Stimulated activated CD4-positive, alpha-beta T cell treated with anti-CD3 and anti-CD28 coated beads, Interleukin-1b, Interleukin-23, amount 100 ng/mL, for 4 hours (primary cell): ENCODE results near the gene RHBDD1.

Experiments
- DNase-seq, 2 donors: peaks; one replicate each; pipeline ENCODE4 v3.0.0-alpha.2; 2020; ENCODE audit warnings: low read depth in 2 of 2

The RHBDD1 gene

DNA sequence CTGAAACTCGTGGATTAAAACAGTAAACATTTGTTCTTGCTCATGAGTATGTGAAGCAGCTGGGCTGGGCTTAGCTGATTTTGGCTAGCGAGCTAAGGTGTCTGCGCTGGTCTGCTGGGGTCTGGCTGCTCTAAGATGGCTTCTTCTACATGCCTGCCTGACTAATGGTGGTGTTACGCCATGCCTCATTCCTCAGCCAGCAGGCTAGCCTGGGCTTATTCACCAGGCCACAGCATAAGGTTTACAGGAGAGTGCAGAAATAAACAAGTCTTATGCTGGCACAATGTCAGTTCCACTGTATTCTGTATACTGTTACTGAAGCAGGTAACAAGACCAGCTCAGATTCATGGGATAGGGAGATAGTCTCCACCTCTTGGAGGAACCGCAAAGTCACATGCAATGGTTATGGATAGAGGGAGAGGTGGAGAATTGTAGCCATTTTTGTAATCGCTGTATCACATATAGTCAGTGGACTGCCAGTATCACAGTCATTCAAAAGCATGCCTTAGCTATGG, 80.0 kb downstream of the RHBDD1 start:
- DNase-seq, result no peak

- no peak for DNase-seq
Measured at GRCh38 chr2:226916669-226917068, 80.8 kb downstream of the RHBDD1 start.

GRCh38 chr2:226932443-226932842, 96.6 kb downstream of the RHBDD1 start:
- no peak for DNase-seq

DNA sequence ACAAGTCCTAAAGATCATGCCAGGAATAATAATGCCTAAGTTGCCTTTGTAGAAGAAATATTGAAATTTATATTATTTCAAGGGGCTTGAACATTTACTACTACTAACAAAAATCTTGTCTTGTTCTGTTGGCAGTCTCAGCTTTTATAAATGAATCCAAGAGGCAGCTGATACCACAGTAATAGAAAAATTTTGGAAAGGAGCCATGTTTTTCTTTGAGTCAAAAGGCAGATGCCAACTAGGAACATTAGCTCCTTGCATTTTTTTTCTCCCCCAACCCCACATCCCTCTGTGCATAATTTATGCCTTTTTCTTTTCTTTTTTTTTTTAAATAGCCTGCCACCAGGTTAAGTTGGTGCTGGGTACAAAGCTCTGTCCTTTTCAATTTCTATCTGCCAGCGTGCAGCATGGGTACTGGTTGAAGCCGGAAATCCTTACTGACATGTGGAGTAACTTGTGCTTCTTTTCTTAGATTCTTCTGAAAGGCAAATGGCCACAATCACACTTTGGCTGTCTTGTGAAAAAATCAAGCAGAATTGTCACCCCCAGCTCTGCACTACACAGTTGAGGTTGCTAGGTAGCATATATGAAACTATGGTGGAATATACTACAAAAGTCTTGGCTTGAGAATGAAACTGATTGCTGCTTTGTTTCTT, 98.8 kb downstream of the RHBDD1 start:
- DNase-seq, result no peak

DNA sequence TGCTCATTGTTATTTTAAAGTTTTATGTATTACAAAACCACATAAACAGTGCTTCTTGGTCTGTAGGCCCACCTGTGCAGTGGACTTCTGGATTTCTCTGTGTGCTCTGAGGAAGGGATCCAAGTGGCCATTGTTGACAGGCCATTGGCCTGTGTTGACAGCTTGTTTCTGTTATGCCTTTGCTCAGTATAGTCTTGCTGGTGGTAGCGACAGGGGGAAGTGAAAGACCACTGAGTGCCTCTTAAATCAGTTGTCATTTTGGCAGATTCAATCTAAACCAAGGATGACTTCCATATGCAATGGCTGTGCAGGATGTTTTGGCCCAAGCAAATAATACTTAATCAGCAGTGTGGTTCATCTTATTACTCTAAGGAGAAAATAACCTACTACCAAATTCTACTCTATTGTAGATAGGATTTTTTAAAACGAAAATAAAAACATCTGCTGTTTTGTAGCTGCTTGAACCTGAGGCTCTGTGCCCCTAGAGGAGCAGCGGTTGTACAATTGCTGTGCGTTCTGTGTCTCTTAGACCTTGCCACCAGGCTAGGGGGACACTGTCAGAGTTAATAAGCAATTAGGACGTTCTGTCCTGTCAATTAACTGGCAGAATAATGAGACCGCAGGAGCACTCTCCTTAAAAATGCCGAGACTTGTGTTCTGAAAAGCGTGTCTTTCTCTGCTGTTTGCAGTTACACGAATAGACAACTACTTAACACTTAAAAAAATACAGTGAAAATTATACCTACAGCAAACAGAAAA, 108.2 kb downstream of the RHBDD1 start:
- no peak for DNase-seq

GRCh38 chr2:226953206-226953605, 117.4 kb downstream of the RHBDD1 start:
- DNase-seq, result no peak

- no peak for DNase-seq
Measured at GRCh38 chr2:226953826-226954225, 118.0 kb downstream of the RHBDD1 start.

DNA sequence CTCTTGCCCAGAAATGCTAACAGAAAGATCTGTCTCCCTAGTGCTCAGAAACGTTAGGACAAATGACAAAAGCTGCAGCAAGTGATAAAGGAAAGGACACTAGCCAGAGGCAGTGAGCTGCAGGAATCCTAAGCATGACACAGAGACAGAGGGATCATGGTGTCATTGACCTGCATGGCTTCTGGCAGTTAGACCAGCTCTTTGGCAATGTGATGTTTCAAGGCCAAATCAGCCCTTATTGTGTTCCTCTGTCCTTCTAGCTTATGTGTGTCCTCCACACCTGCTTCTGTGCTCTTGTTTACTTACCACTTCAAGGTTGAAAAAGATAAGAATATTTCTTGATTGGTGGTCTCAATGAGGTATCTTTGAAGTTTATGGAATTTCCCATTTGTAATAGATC, 120.8 kb downstream of the RHBDD1 start:
- no peak for DNase-seq

DNA sequence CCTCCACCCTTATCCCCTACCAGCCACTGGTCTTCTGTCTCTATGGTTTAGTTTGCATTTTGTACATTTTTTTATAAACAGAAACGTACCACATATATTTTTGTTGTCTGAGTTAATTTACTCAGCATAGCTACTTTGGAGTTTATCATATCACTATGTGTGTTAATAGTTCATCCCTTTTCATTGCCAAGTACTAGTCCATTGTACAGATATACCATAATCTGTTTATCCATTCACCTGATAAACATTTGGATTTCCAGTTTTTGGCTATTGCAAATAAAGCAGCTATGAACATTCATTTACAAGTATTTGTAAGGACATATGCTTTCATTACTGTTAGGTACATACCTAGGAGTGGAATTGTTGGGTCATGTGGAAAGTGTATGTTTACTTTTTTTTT, 123.6 kb downstream of the RHBDD1 start:
- no peak for DNase-seq

- DNase-seq, result no peak
Measured at GRCh38 chr2:226962176-226962773, 126.4 kb downstream of the RHBDD1 start.

DNA sequence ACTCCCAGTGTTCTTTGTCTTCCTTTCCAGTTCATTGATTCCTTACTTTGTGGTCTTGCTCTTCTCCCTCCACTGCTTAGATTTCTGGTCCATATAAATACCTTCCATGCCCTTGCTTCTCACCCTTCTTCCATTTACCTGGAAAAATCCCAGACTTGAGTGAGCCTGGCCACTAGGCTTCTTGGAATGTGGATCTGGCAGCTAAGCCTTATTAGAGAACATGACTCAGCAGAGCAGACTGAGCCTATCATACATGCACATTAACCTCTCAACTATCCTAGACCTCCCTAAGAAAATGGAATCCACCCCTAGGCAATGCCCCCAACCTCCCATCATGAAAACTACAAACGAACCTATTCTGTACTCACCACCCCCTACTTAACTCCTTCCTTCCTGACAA, 127.7 kb downstream of the RHBDD1 start:
- DNase-seq, result no peak

GRCh38 chr2:226965376-226965775, 129.5 kb downstream of the RHBDD1 start:
- no peak for DNase-seq

- DNase-seq, result no peak
Measured at GRCh38 chr2:226969417-226970080, 133.7 kb downstream of the RHBDD1 start.

GRCh38 chr2:226970362-226970761, 134.5 kb downstream of the RHBDD1 start:
- no peak for DNase-seq

- DNase-seq, result no peak
Measured at GRCh38 chr2:226971084-226971483, 135.2 kb downstream of the RHBDD1 start.

DNA sequence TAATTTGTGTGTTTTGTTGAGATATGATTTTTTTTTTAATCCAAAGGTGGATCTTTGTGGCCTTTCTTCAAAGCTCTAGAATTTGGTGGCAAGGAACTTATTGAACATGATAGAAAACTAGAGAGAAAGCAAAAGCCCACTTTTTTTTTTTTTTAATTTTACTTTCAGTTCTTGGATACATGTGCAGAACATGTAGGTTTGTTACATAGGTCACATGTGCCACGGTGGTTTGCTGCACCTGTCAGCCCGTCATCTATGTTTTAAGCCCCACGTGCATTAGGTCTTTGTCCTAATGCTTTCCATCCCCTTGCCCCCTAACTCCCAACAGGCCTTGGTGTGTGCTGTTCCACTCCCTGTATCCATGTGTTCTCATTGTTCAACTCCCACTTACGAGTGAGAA, 135.9 kb downstream of the RHBDD1 start:
- no peak for DNase-seq

DNA sequence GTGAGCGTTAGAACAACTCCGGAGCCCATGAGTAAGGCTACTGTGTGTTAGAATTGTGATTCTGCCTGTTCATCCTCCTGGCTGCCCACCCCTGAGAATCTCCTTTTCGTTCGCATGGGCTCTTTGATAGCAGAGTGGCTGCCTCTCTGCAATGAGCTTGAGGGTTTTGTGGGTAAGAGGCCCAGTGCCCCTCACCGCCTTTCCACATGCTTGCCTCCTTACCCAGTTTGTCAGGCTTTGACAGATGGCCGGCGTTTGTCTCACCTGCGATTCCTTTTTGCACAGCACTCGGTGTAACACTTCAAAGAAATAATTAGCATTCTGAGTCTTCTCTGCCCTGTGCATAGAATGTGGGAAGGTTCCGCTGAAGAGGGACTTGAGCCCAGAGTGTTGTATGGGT, 138.0 kb downstream of the RHBDD1 start:
- DNase-seq, result no peak

DNA sequence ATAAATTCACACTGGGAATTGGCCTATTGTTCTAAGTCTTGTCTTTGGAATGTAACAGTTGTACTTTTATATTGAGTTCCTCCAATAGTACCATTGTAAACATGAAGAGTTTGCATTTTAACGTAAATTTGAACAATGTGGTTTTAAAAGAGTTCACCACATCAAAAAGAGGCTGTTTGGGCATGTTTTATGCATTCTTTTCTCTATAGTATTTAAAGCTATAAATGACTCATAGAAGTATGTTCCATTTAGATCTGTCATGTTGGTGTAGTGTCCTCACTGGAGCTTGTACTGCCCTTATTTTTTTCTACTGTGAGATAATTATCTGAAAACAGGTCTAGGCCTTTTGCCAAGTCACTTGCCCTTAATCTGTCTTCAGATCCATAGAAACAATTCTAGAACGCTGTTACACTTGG, 141.9 kb downstream of the RHBDD1 start:
- no peak for DNase-seq

GRCh38 chr2:226978300-226978699, 142.4 kb downstream of the RHBDD1 start:
- no peak for DNase-seq

- no peak for DNase-seq
Measured at GRCh38 chr2:226979004-226979403, 143.2 kb downstream of the RHBDD1 start.

- DNase-seq, result no peak
Measured at GRCh38 chr2:226981791-226982326, 146.0 kb downstream of the RHBDD1 start.
